Spleen (tissue), 7 donors: Measurements from ENCODE around the gene SETSIP.

ENCODE experiments used
- CTCF ChIP-seq, 11 experiments: fragments of 200-600 bp in 7 of 11; fragments of 450-650 bp in 4 of 11; sonication (generic) in 4 of 11; IDR thresholded peaks in 8 of 11; conservative IDR thresholded peaks in 3 of 11; 1 replicate in 7 of 11; 2 replicates in 4 of 11; pipeline versions ENCODE4 v1.4.0 to v1.8.0; 2016 to 2021; ENCODE audit warnings: antibody characterized with exemption in 11 of 11, inconsistent platforms in 4 of 11, mild to moderate bottlenecking in 1 of 11
- POLR2AphosphoS5 ChIP-seq, 3 donors: sonication (generic); formaldehyde crosslinking; IDR thresholded peaks; one replicate each; pipeline ENCODE4 v1.5.1; 2017; ENCODE audit warnings: antibody characterized with exemption in 3 of 3
- donor health status: DM: no; HTN: no; CAD: no; lungs with moderate emphysema.
- donor health status: DM: no; HTN: no; CAD: no.
- donor health status: DM: no; HTN: no; CAD: no.

DNA sequence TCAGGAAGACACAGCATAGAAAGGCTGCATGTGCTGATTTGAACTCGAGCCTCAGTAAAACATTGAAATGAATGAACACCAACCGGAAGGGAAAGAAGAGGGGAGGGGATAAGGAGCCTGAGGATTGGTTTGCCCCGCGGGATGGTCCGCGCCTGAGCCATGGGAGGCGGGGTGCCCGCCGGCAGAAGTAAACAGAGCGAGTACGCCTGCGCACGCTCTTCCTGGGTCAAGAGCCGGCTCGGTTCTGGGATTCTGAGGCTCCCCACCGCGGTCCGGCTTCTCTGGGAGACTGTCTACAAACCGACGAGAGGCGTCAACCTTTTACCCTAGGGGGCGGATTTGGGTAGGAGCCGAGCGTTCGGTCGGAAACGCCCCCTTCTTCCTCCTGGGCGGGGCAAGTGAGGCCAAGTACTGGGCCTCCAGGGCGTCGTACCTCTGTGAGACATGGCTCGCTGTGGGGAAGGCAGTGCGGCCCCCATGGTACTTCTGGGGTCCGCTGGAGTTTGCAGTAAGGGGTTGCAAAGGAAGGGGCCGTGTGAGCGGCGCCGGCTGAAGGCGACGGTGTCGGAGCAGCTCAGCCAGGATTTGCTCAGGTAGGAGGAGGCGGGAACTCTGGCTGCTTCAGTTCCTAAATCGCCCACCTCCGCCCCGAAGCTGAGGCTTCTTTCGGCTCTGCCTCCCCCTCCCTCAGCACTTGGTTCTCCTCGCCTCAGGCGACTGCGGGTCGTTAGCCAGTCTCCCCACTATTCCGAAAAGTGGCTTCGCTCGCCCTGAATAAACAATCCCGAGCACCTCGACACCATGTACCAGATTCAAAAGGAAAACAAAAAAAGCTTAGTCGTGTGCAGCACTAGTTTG, 5.1 kb upstream of the SETSIP start, which contains the start of gene BTBD8:
- TF ChIP-seq CTCF (IDR thresholded peaks at IDR 0.05 in 8 of 11, conservative IDR thresholded peaks at IDR 0.05 in 3 of 11) (peak in 4 of 11 experiments; percentile 22 to 38 (median 30)), POLR2AphosphoS5 (IDR thresholded peaks at IDR 0.05) (peak in 2 of 3 donors; percentile 83 to 84)
